Breast epithelium (tissue), 4 donors: ENCODE data around the gene SPACA4. TPM values are rescaled to one million over a fixed set of nuclear protein-coding genes. Genes with fewer than 3 reads are reported as not detected.
"Not testable (repeated sequence)": the region's sequence is repeated elsewhere in the genome, so short reads cannot be mapped to it uniquely, and the experiment has no call there.

Experiments
- DNase-seq, 2 donors: peaks; one replicate each; pipeline ENCODE4 v3.0.0-alpha.2; 2019; ENCODE audit warnings: low spot score in 2 of 2
- H3K27ac ChIP-seq, 2 donors: fragments of 200-600 bp; sonication (generic) in 1 of 2; one replicate each; pipeline ENCODE4 v1.5.1; 2016 to 2019; ENCODE audit warnings: mild to moderate bottlenecking in 1 of 2
- H3K27me3 ChIP-seq, 2 donors: fragments of 200-600 bp; sonication (generic) in 1 of 2; one replicate each; pipeline versions ENCODE4 v1.5.1 to v1.6.0; 2017 to 2019; ENCODE audit warnings: control low read depth in 1 of 2, mild to moderate bottlenecking in 1 of 2
- H3K36me3 ChIP-seq: fragments of 200-600 bp; one replicate; pipeline ENCODE4 v1.5.1; 2019
- H3K4me1 ChIP-seq, 2 donors: fragments of 200-600 bp; sonication (generic); one replicate each; pipeline ENCODE4 v1.5.1; 2016 to 2019; ENCODE audit warnings: control low read depth in 1 of 2
- H3K4me3 ChIP-seq, 3 donors: fragments of 200-600 bp; sonication (generic); 1 replicate in 2 of 3; 2 replicates in 1 of 3; pipeline ENCODE4 v1.5.1; 2016 to 2019; ENCODE audit warnings: mild to moderate bottlenecking in 3 of 3, moderate library complexity in 2 of 3
- H3K9me3 ChIP-seq, 2 donors: fragments of 200-600 bp; sonication (generic) in 1 of 2; one replicate each; pipeline ENCODE4 v1.5.1; 2016 to 2019; ENCODE audit warnings: control low read depth in 1 of 2
- POLR2A ChIP-seq: fragments of 450-650 bp; IDR thresholded peaks from one replicate; pipeline ENCODE4 v1.6.1; 2016; ENCODE audit warnings: antibody characterized with exemption, mild to moderate bottlenecking, moderate library complexity
- POLR2AphosphoS5 ChIP-seq, 3 donors: sonication (generic); formaldehyde crosslinking; IDR thresholded peaks; one replicate each; pipeline ENCODE4 v1.6.1; 2017; ENCODE audit warnings: antibody characterized with exemption in 3 of 3
- intact Hi-C: fragments of 100-400 bp; cut with DNase I; formaldehyde crosslinking; loops from one replicate; pipeline ENCODE4 v1.15.1; 2023; ENCODE audit warnings: low total_unique reads
- total RNA-seq, 3 donors: library from RNA; depleted of rRNA; stranded (reverse); fragments of >200 nt; gene quantifications; one replicate each; pipeline ENCODE4 v1.1.0, GENCODE V29; 2016
- TF ChIP-seq, protein P1 (sequence below), 3 donors: fragments of 450-650 bp; IDR thresholded peaks; one replicate each; pipeline ENCODE4 v1.5.1; 2016 to 2017; ENCODE audit warnings: antibody characterized with exemption in 3 of 3, mild to moderate bottlenecking in 3 of 3, moderate library complexity in 3 of 3

The SPACA4 gene
- total RNA-seq, 3 donors from 2014 or later: not detected

DNA sequence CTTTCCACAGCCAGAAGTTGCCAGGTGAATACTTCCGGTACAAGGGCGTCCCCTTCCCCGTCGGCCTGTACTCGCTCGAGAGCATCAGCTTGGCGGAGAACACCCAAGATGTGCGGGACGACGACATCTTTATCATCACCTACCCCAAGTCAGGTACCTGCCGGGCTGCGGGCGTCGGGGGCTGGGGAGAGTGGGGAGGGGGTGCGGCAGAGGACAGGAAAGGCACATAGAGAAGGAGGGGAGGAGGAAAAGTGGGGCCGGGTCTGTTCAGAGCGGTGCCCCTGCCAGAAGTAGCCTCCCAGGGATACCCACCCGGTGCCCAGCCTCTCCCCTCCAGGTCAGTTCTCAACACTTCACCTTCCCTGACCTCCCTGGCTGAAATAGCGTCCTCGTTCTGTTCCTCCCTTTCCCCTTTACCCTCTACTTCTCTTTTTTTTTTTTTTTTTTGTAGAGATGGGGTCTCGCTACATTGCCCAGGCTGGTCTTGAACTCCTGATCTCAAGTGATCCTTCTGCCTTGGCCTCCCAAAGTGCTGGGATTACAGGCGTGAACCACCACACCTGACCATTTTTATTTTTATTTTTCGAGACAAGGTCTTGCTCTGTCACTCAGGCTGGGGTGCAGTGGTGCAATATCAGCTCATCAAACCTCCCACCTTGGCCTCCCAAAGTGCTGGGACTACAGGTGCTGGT lies 30.5 kb upstream of the SPACA4 start:
- intact Hi-C loops: loop anchor here (10.0 kb wide), 1 partner anchor 71 kb away; no protein-coding TSS in a partner anchor

DNA sequence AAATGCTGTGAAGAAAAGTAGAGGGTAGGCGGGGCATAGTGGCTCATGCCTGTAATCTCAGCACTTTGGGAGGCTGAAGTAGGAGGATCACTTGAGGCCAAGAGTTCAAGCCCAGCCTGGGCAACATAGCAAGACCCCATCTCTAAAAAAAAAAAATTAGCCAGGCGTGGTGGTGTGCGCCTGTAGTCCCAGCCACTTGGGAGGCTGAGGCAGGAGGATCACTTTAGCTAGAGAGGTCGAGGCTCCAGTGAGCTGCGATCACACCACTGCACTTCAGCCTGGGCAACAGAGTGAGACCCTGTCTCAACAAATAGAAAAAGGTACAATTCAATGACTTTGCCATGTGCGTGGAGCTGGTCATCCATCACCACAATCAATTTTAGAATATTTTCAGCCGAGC lies 28.6 kb upstream of the SPACA4 start:
- DNase-seq, H3K27ac ChIP-seq, H3K36me3 ChIP-seq, H3K9me3 ChIP-seq, H3K4me3 ChIP-seq, H3K27me3 ChIP-seq, H3K4me1 ChIP-seq: not testable (repeated sequence)
- intact Hi-C loops: loop anchor here (10.0 kb wide), 1 partner anchor 73 kb away; no protein-coding TSS in a partner anchor

More for the DNA sequence above, 30.5 kb upstream of the SPACA4 start:
- no peak overlapping the region for H3K4me3 ChIP-seq
- no peak overlapping the region for H3K27ac ChIP-seq
- no peaks in the 10 kb centered on the region for H3K9me3 ChIP-seq
- DNase-seq: no peak
- H3K27me3 ChIP-seq: no peaks in the 10 kb centered on the region
- TF ChIP-seq POLR2A (no peak), POLR2AphosphoS5 (IDR thresholded peaks at IDR 0.05) (no peak)
- TF ChIP-seq, protein P1, sequence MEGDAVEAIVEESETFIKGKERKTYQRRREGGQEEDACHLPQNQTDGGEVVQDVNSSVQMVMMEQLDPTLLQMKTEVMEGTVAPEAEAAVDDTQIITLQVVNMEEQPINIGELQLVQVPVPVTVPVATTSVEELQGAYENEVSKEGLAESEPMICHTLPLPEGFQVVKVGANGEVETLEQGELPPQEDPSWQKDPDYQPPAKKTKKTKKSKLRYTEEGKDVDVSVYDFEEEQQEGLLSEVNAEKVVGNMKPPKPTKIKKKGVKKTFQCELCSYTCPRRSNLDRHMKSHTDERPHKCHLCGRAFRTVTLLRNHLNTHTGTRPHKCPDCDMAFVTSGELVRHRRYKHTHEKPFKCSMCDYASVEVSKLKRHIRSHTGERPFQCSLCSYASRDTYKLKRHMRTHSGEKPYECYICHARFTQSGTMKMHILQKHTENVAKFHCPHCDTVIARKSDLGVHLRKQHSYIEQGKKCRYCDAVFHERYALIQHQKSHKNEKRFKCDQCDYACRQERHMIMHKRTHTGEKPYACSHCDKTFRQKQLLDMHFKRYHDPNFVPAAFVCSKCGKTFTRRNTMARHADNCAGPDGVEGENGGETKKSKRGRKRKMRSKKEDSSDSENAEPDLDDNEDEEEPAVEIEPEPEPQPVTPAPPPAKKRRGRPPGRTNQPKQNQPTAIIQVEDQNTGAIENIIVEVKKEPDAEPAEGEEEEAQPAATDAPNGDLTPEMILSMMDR (IDR thresholded peaks at IDR 0.05): no peak
- H3K36me3 ChIP-seq: no peaks in the 10 kb centered on the region
- no peaks in the 10 kb centered on the region for H3K4me1 ChIP-seq

DNA sequence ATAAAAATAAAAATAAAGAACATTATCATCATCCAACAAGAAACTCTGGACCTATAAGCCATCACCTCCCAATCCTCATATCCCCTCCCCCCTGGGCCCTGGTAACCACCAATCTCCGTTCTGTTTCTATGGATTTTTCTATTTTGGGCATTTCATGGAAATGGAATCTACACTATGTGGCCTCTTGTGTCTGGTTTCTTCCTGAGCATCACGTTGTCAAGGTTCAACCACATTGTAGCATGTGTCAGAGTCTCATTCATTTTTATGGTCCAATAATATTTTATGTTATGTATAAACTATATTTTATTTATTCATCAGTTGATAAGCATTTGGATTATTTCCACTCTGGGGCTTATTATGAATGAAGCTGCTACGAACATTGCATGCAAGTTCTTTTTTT lies 27.7 kb upstream of the SPACA4 start:
- Histone ChIP-seq H3K9me3 (no peaks in the 10 kb centered on the region), H3K27me3 (no peaks in the 10 kb centered on the region), H3K36me3 (no peaks in the 10 kb centered on the region), H3K27ac (no peak overlapping the region), H3K4me3 (no peak overlapping the region), H3K4me1 (no peaks in the 10 kb centered on the region)
- DNase-seq: no peak
- no peak for TF ChIP-seq POLR2A
- TF ChIP-seq, protein P1 (IDR thresholded peaks at IDR 0.05): no peak
- no peak for TF ChIP-seq POLR2AphosphoS5 (IDR thresholded peaks at IDR 0.05)
- intact Hi-C loops: loop anchor here (10.0 kb wide), 1 partner anchor 74 kb away; no protein-coding TSS in a partner anchor

DNA sequence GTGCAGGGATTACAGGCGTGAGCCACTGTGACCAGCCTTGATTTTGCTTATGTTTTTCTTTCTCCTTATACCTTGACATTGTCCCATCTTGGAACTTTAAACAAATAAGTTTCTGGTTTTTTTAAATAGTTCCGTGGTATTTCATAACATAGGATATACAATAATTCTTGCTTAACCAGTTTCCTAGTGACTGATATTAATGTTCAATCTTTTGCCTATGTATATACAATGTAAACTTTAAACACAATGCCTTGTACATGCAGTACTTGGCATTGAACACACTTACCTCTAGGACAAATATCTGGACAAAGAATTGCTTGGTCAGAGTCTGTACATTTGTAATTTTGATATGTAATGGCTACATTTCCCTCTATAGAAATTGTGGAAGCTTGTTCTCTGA lies 24.4 kb upstream of the SPACA4 start:
- Histone ChIP-seq H3K36me3 (no peaks in the 10 kb centered on the region), H3K27me3 (no peaks in the 10 kb centered on the region), H3K27ac (no peak overlapping the region), H3K4me3 (no peak overlapping the region), H3K9me3 (no peaks in the 10 kb centered on the region), H3K4me1 (no peaks in the 10 kb centered on the region)
- intact Hi-C loops: no loop called here
- TF ChIP-seq, protein P1 (IDR thresholded peaks at IDR 0.05): no peak
- no peak for TF ChIP-seq POLR2AphosphoS5 (IDR thresholded peaks at IDR 0.05)
- TF ChIP-seq POLR2A: no peak
- DNase-seq: no peak

DNA sequence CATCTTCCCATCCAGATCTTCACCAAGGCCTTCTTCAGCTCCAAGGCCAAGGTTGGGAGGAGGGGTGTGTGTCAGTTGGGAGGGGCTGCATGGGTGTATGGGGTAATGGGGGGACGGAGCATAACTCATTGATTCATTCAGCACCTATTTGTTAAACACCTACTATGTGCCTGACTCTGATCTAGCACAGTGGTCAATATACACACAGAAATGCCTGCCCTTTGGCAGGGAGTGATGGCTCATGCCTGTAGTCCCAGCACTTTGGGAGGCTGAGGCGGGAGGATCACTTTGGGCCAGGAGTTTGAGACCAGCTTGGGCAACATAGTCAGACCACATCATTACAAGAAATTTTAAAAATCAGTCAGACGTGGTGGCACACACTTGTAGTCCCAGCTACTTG lies 19.2 kb upstream of the SPACA4 start:
- no peak for DNase-seq
- Histone ChIP-seq H3K9me3 (no peaks in the 10 kb centered on the region), H3K4me3 (no peak overlapping the region), H3K36me3 (no peaks in the 10 kb centered on the region), H3K27ac (no peak overlapping the region), H3K4me1 (no peaks in the 10 kb centered on the region), H3K27me3 (no peaks in the 10 kb centered on the region)
- TF ChIP-seq POLR2AphosphoS5 (IDR thresholded peaks at IDR 0.05): no peak
- TF ChIP-seq, protein P1 (IDR thresholded peaks at IDR 0.05): no peak
- TF ChIP-seq POLR2A: no peak
- intact Hi-C loops: no loop called here
